Sigmoid colon (tissue), 4 donors: Measurements from ENCODE around the gene E2F3.

Experiments used
- EP300 ChIP-seq, 4 donors: sonication (generic); formaldehyde crosslinking; IDR thresholded peaks; one replicate each; pipeline ENCODE4 v1.6.1; 2017; ENCODE audit warnings: antibody characterized with exemption in 4 of 4
- POLR2AphosphoS5 ChIP-seq, 4 donors: sonication (generic); formaldehyde crosslinking; IDR thresholded peaks; one replicate each; pipeline ENCODE4 v1.6.1; 2017; ENCODE audit warnings: antibody characterized with exemption in 4 of 4

DNA sequence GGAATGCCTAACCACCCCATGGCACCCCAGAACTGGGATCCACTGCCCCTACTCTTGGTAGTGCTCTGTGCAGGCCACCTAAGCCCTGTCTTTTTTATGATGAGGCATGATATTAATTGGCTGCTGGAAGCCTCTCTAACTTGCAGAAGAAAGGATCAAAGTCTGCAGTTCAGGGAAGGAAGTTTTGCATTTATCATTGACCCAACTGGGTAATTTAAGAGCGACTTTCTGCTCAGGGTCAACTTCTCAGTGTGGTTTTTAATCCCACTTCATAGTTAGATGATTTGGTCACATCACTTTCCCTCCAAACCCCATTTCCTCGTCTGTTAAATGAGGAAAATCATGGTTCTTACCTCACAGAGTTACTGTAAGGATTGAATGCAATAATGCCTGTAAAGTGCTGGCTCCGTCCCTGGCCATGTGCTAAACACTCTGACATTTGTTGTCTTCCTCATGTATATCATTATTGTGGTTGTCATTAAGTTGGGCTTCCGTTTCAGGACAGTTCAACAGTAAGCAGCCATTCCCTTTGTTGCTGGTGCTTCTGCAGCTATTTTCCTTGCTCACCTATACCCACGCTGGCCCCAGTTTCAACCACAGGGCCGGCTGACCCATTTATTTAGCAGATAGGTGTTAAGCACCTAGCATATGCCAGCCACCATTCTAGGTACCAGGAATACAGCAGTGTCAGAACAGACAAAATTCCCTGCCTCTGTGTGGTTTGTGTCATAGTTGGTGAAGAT, 14.2 kb downstream of the E2F3 start:
- TF ChIP-seq EP300 (IDR thresholded peaks at IDR 0.05) (no peak), POLR2AphosphoS5 (IDR thresholded peaks at IDR 0.05) (no peak)
